Thymus (tissue), 11 donors: Measurements from ENCODE around the gene NUP155. TPM values are rescaled to one million over a fixed set of nuclear protein-coding genes. Genes with fewer than 3 reads are reported as not detected.
"Not testable (repeated sequence)": the region's sequence is repeated elsewhere in the genome, so short reads cannot be mapped to it uniquely, and the experiment has no call there.

Source experiments
- DNase-seq, 9 donors: peaks; one replicate each; pipeline ENCODE4 v3.0.0-alpha.2; 2013; ENCODE audit warnings: low spot score in 9 of 9, low read depth in 6 of 9, missing footprints in 1 of 9
- H3K27ac ChIP-seq, 2 donors: one replicate each; pipeline ENCODE4 v1.5.1; 2013; ENCODE audit warnings: control low read depth in 1 of 2, low read depth in 1 of 2, low read length in 1 of 2, mild to moderate bottlenecking in 1 of 2, moderate library complexity in 1 of 2
- H3K27me3 ChIP-seq, 2 donors: one replicate each; pipeline ENCODE4 v1.5.1; 2013; ENCODE audit warnings: low read length in 1 of 2; ENCODE audit not compliant: control insufficient read depth in 2 of 2, insufficient read depth in 1 of 2
- H3K36me3 ChIP-seq, 2 donors: one replicate each; pipeline ENCODE4 v1.5.1; 2013; ENCODE audit warnings: low read length in 1 of 2, mild to moderate bottlenecking in 1 of 2, moderate library complexity in 1 of 2; ENCODE audit not compliant: control insufficient read depth in 2 of 2, insufficient read depth in 2 of 2
- H3K4me1 ChIP-seq, 2 donors: one replicate each; pipeline ENCODE4 v1.5.1; 2013; ENCODE audit warnings: low read length in 2 of 2; ENCODE audit not compliant: control insufficient read depth in 2 of 2, insufficient read depth in 2 of 2
- H3K4me3 ChIP-seq, 2 donors: one replicate each; pipeline ENCODE4 v1.5.1; 2013; ENCODE audit warnings: low read length in 2 of 2, control low read depth in 1 of 2, mild to moderate bottlenecking in 1 of 2
- H3K9me3 ChIP-seq, 2 donors: one replicate each; pipeline ENCODE4 v1.5.1; 2013; ENCODE audit warnings: low read length in 1 of 2, mild to moderate bottlenecking in 1 of 2; ENCODE audit not compliant: control insufficient read depth in 2 of 2, insufficient read depth in 1 of 2
- WGBS: extraction: QIAGEN DNeasy Blood & Tissue Kit; methylation state at CpG from one replicate; pipeline ENCODE4 v1.1.7; 2013; 5-methylcytosine and 5-hydroxymethylcytosine counted together
- polyA plus RNA-seq: library from polyadenylated mRNA; stranded (reverse); fragments of 200-250 nt; gene quantifications from one replicate; pipeline ENCODE4 v1.2.3, GENCODE V29; 2013
- total RNA-seq: library from RNA; stranded (reverse); fragments of 120-200 nt; gene quantifications from one replicate; pipeline ENCODE4 v1.2.4, GENCODE V29; 2013
- donor health status: healthy.

The NUP155 gene
- total and polyA plus RNA-seq, 2 donors = 6.0 to 32.2 TPM

- H3K36me3 ChIP-seq, DNase-seq, H3K4me1 ChIP-seq, H3K4me3 ChIP-seq, H3K9me3 ChIP-seq, H3K27ac ChIP-seq, H3K27me3 ChIP-seq: not testable (repeated sequence)
- 97% methylated on average over 12 of the region's 12 CpGs for WGBS
Observed at GRCh38 chr5:37378066-37378465, 7.2 kb upstream of the NUP155 start.

GRCh38 chr5:37375091-37375490 lies 4.2 kb upstream of the NUP155 start:
- Histone ChIP-seq H3K27ac (no peak overlapping the region), H3K4me1 (peaks cover 3 to 7% of the 10 kb centered on the region in 2 donors), H3K9me3 (no peaks in the 10 kb centered on the region), H3K27me3 (no peaks in the 10 kb centered on the region), H3K36me3 (no peaks in the 10 kb centered on the region), H3K4me3 (no peak overlapping the region)
- WGBS = 97% methylated on average over 3 of the region's 3 CpGs
- DNase-seq = no peak

DNA sequence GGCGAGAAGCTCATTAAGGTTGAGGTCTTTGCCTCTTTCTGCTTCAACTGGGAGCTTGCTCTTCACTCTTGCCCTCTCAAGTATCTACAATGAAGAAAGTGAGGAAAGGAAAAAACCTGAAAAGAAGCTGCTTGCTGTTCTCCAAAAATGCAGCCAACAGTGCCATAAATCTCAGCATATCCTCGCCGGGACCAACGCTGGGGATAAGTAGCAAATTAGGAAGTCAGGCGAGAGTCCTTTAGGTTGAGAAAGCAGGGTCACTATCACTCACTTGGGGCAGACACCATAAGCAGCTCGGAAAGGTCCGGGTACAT lies 399 bp downstream of the NUP155 start:
- Histone ChIP-seq H3K4me1 (peaks cover 16 to 23% of the 10 kb centered on the region in 2 donors), H3K27me3 (no peaks in the 10 kb centered on the region), H3K9me3 (no peaks in the 10 kb centered on the region), H3K27ac (peak overlapping the region; percentile 89 to 92), H3K4me3 (peak overlapping the region; percentile 61 to 82), H3K36me3 (peaks cover 6 to 7% of the 10 kb centered on the region in 2 donors)
- WGBS = under 1% methylated on average over 7 of the region's 7 CpGs
- peak in 3 of 9 donors; percentile 10 to 30 (median 11) for DNase-seq

GRCh38 chr5:37355161-37355560 lies 15.7 kb downstream of the NUP155 start:
- no peak for DNase-seq
- H3K27ac ChIP-seq = no peak overlapping the region
- H3K9me3 ChIP-seq = no peaks in the 10 kb centered on the region
- no peaks in the 10 kb centered on the region for H3K27me3 ChIP-seq
- WGBS = 99% methylated on average over 6 of the region's 6 CpGs
- H3K4me3 ChIP-seq = no peak overlapping the region
- peaks cover 59 to 63% of the 10 kb centered on the region in 2 donors for H3K36me3 ChIP-seq
- H3K4me1 ChIP-seq = no peaks in the 10 kb centered on the region

DNA sequence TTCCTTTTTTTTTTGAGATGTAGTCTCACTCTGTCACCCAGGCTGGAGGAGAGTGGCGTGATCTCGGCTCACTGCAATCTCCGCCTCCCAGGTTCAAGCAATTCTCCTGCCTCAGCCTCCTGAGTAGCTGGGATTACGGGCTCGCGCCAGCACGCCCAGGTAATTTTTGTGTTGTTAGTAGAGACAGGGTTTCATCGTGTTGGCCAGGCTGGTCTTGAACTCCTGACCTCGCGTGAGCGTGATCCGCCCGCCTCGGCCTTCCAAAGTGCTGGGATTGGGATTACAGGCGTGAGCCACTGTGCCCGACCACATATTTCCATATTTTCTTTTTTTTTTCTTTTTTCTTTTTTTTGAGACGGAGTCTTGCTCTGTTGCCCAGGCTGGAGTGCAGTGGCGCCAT lies 28.2 kb downstream of the NUP155 start:
- H3K4me3 ChIP-seq, DNase-seq, H3K27me3 ChIP-seq, H3K27ac ChIP-seq, H3K4me1 ChIP-seq, H3K9me3 ChIP-seq: not testable (repeated sequence)
- WGBS = 99% methylated on average over 18 of the region's 18 CpGs
- H3K36me3 ChIP-seq = peaks cover 63 to 80% of the 10 kb centered on the region in 2 donors

GRCh38 chr5:37334754-37335153 lies 36.2 kb downstream of the NUP155 start:
- not testable (repeated sequence) for H3K4me1 ChIP-seq, H3K4me3 ChIP-seq, DNase-seq, H3K9me3 ChIP-seq, H3K27me3 ChIP-seq, H3K27ac ChIP-seq
- WGBS = 99% methylated on average over 12 of the region's 12 CpGs
- H3K36me3 ChIP-seq = peaks cover 45 to 72% of the 10 kb centered on the region in 2 donors

DNA sequence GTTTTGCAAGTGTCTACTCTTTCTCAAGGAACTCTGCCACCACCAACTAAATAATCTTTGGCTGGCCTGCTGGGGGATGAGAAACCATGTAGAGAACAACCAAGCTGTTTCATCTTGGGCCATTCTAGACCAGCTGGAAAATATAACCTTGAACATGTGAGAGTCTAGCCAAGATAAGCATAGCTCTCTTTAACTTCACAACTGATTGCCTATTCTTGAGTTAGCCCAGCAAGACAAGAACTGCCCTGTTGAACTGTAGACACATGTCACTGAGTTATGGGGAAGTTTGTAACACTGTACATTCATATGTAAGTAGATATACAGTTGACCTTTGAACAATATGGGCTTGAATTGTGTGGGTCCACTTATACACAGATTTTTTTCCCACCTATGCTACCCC lies 44.4 kb downstream of the NUP155 start:
- no peak overlapping the region for H3K4me3 ChIP-seq
- no peaks in the 10 kb centered on the region for H3K9me3 ChIP-seq
- no peaks in the 10 kb centered on the region for H3K27me3 ChIP-seq
- H3K27ac ChIP-seq = no peak overlapping the region
- H3K36me3 ChIP-seq = peaks cover 38 to 74% of the 10 kb centered on the region in 2 donors
- no peak for DNase-seq
- no peaks in the 10 kb centered on the region for H3K4me1 ChIP-seq

GRCh38 chr5:37323607-37324006 lies 47.3 kb downstream of the NUP155 start:
- Histone ChIP-seq H3K36me3 (peaks cover 47 to 72% of the 10 kb centered on the region in 2 donors), H3K27me3 (no peaks in the 10 kb centered on the region), H3K9me3 (no peaks in the 10 kb centered on the region), H3K27ac (no peak overlapping the region), H3K4me3 (no peak overlapping the region), H3K4me1 (no peaks in the 10 kb centered on the region)
- DNase-seq = no peak
- 95% methylated on average over 1 of the region's 1 CpG for WGBS

- Histone ChIP-seq H3K27ac (no peak overlapping the region), H3K36me3 (peaks cover 42 to 68% of the 10 kb centered on the region in 2 donors), H3K9me3 (no peaks in the 10 kb centered on the region), H3K4me3 (no peak overlapping the region), H3K27me3 (no peaks in the 10 kb centered on the region), H3K4me1 (no peaks in the 10 kb centered on the region)
- DNase-seq = no peak
- WGBS = 97% methylated on average over 3 of the region's 3 CpGs
Observed at GRCh38 chr5:37319037-37319782, 51.7 kb downstream of the NUP155 start.
